Testis (tissue), 3 donors: ENCODE measurements around the gene MYRF. TPM values are rescaled to one million over a fixed set of nuclear protein-coding genes. Genes with fewer than 3 reads are reported as not detected.

Source experiments
- DNase-seq: peaks from one replicate; pipeline ENCODE4 v3.0.0-alpha.2; 2019
- H3K27ac ChIP-seq, 2 donors: fragments of 200-600 bp; sonication (generic); one replicate each; pipeline ENCODE4 v1.5.1; 2019
- H3K27me3 ChIP-seq: fragments of 200-600 bp; sonication (generic); one replicate; pipeline ENCODE4 v1.5.1; 2019
- H3K36me3 ChIP-seq: fragments of 200-600 bp; sonication (generic); one replicate; pipeline ENCODE4 v1.5.1; 2017; ENCODE audit warnings: low read depth; ENCODE audit errors: missing control alignments
- H3K4me1 ChIP-seq: fragments of 200-600 bp; sonication (generic); one replicate; pipeline ENCODE4 v1.5.1; 2019
- H3K4me3 ChIP-seq, 2 donors: fragments of 200-600 bp; sonication (generic); one replicate each; pipeline ENCODE4 v1.5.1; 2017 to 2019
- H3K9me3 ChIP-seq: fragments of 200-600 bp; sonication (generic); one replicate; pipeline ENCODE4 v1.5.1; 2017
- POLR2A ChIP-seq: fragments of 450-650 bp; IDR thresholded peaks from one replicate; pipeline ENCODE4 v1.6.1; 2017; ENCODE audit warnings: antibody characterized with exemption, mild to moderate bottlenecking, moderate library complexity
- WGBS, 2 donors: methylation state at CpG; one replicate each; pipeline ENCODE4 v1.1.5; 2018; 5-methylcytosine and 5-hydroxymethylcytosine counted together
- intact Hi-C: fragments of 100-400 bp; cut with DNase I; formaldehyde crosslinking; loops from one replicate; pipeline ENCODE4 v1.15.1; 2023; ENCODE audit warnings: low total_unique reads
- polyA plus RNA-seq: library from polyadenylated mRNA; stranded (reverse); fragments of 350-450 nt; fragmentation: Illumina TruSeq; extraction: RNeasy Lipid Tissue Mini Kit (QIAGEN cat#74804); gene quantifications from one replicate; pipeline ENCODE4 v1.2.3, GENCODE V29; 2014; ENCODE audit warnings: low read depth, low replicate concordance; ENCODE audit not compliant: insufficient read depth
- total RNA-seq, 2 donors: library from RNA; depleted of rRNA; stranded (reverse); fragments of >200 nt; gene quantifications; one replicate each; pipeline ENCODE4 v1.2.3, GENCODE V29; 2016
- TF ChIP-seq, protein P1 (sequence below), 3 experiments: fragments of 450-650 bp in 2 of 3; fragments of 200-600 bp in 1 of 3; sonication (generic) in 1 of 3; IDR thresholded peaks; one replicate each; pipeline ENCODE4 v1.5.1; 2016 to 2019; ENCODE audit warnings: antibody characterized with exemption in 3 of 3, mild to moderate bottlenecking in 2 of 3, moderate library complexity in 1 of 3

MYRF gene
- total and polyA plus RNA-seq, 3 donors from 2014 or later: 9.2 to 15.2 (median 10.7) TPM

GRCh38 chr11:61803889-61804647, 51.6 kb downstream of the MYRF start:
- intact Hi-C loops: no loop called here
- no peaks in the 10 kb centered on the region for H3K27me3 ChIP-seq
- no peak for DNase-seq
- no peak for TF ChIP-seq POLR2A
- TF ChIP-seq, protein P1, sequence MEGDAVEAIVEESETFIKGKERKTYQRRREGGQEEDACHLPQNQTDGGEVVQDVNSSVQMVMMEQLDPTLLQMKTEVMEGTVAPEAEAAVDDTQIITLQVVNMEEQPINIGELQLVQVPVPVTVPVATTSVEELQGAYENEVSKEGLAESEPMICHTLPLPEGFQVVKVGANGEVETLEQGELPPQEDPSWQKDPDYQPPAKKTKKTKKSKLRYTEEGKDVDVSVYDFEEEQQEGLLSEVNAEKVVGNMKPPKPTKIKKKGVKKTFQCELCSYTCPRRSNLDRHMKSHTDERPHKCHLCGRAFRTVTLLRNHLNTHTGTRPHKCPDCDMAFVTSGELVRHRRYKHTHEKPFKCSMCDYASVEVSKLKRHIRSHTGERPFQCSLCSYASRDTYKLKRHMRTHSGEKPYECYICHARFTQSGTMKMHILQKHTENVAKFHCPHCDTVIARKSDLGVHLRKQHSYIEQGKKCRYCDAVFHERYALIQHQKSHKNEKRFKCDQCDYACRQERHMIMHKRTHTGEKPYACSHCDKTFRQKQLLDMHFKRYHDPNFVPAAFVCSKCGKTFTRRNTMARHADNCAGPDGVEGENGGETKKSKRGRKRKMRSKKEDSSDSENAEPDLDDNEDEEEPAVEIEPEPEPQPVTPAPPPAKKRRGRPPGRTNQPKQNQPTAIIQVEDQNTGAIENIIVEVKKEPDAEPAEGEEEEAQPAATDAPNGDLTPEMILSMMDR (IDR thresholded peaks at IDR 0.05): no peak
- H3K9me3 ChIP-seq: no peaks in the 10 kb centered on the region
- WGBS, 2 donors: 57 to 70% methylated on average over 3 of the region's 3 CpGs
- H3K4me3 ChIP-seq: no peak overlapping the region
- no peaks in the 10 kb centered on the region for H3K4me1 ChIP-seq
- no peak overlapping the region for H3K27ac ChIP-seq
- no peaks in the 10 kb centered on the region for H3K36me3 ChIP-seq

DNA sequence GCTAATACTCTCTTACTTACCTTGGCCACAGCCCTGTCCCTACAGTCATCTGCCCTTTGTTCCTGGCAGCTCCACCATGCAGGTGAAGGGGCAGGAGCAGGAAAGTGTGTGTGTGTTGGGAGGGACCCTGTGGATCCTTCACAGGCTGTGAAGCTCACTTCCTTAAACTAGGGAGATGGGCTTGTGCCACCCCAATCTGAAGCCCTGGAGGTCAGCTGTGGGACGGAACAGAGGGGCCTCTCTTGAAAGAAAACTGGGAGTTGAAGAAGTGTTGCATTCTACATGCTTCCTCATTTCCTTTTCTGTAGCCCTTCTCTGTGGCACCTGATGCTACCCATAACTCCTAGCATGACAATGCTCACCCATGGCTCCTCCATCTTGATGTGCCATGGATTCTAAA, 52.7 kb downstream of the MYRF start:
- Histone ChIP-seq H3K9me3 (no peaks in the 10 kb centered on the region), H3K27ac (no peak overlapping the region), H3K36me3 (no peaks in the 10 kb centered on the region), H3K27me3 (no peaks in the 10 kb centered on the region), H3K4me3 (no peak overlapping the region), H3K4me1 (no peaks in the 10 kb centered on the region)
- no peak for DNase-seq
- TF ChIP-seq POLR2A: no peak
- TF ChIP-seq, protein P1 (IDR thresholded peaks at IDR 0.05): no peak
- intact Hi-C loops: no loop called here
- WGBS, 2 donors: 71 to 93% methylated on average over 1 of the region's 1 CpG

DNA sequence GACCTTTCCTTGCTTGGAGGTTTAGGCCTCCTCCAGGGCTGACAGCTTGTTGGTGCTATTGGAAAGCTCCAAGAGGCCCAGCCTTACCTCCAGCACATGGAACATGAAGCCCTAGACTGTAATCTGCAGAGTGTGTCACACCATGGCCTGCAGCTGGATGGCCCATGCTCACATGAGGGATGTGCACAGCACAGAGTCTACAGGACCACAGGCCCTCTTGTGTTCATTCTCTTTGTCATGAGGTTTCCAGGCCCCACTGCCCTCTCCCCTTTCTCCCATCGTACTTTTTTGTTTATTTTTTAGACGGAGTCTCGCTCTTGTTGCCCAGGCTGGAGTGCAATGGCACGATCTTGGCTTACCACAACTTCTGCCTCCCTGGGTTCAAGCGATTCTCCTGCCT, 54.3 kb downstream of the MYRF start:
- intact Hi-C loops: no loop called here
- no peak overlapping the region for H3K4me3 ChIP-seq
- H3K27me3 ChIP-seq: no peaks in the 10 kb centered on the region
- WGBS, 2 donors: 92 to 93% methylated on average over 5 of the region's 5 CpGs
- no peaks in the 10 kb centered on the region for H3K4me1 ChIP-seq
- no peak for DNase-seq
- H3K36me3 ChIP-seq: no peaks in the 10 kb centered on the region
- H3K9me3 ChIP-seq: no peaks in the 10 kb centered on the region
- no peak for TF ChIP-seq POLR2A
- TF ChIP-seq, protein P1 (IDR thresholded peaks at IDR 0.05): no peak
- H3K27ac ChIP-seq: no peak overlapping the region

DNA sequence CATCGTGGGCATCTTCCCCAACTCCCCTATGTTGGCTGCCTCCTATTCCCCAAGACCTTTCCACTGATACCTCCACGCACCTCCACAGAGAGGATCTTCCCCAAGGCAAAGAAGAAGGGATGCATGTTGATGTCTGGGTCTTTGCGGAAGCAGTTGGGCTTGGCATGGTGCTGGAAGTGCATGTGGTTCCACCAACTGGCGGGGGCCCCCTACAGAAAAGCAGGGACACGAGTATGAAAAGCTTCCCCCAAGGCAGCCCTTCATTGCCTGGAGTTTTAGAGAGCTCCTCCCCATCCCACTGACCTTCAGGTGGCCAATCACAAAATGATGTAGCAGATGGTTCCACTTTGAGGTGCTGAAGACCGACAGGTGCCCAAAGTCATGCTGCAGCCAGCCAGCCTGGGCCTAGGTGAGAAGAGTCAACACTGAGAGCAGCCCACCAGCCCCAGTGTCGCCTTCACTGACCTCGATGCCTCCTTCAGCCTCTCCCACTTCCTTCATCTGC, 58.3 kb downstream of the MYRF start:
- TF ChIP-seq, protein P1 (IDR thresholded peaks at IDR 0.05): no peak
- TF ChIP-seq POLR2A: no peak
- H3K4me3 ChIP-seq: no peak overlapping the region
- no peak for DNase-seq
- no peaks in the 10 kb centered on the region for H3K27me3 ChIP-seq
- no peak overlapping the region for H3K27ac ChIP-seq
- WGBS, 2 donors: 89 to 95% methylated on average over 8 of the region's 8 CpGs
- intact Hi-C loops: no loop called here
- no peaks in the 10 kb centered on the region for H3K9me3 ChIP-seq
- H3K36me3 ChIP-seq: no peaks in the 10 kb centered on the region
- no peaks in the 10 kb centered on the region for H3K4me1 ChIP-seq

DNA sequence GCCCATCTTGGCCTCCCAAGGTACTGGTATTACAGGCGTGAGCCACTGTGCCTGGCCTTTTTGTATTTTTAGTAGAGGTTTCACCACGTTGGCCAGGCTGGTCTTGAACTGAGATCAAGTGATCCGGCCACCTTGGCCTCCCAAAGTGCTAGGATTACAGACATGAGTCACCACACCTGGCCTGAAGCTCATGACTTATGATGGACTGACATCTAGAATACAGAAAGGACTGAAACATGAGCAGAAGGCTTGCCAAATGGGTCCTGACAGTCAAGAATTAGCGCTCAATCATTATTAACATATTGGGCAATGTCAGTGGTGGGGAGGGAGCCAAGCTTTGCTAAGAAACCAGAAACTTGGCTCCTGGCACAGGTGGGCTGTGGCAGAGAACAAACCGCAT, 59.4 kb downstream of the MYRF start:
- no peak overlapping the region for H3K4me3 ChIP-seq
- no peaks in the 10 kb centered on the region for H3K36me3 ChIP-seq
- TF ChIP-seq POLR2A: no peak
- WGBS, 2 donors: 90 to 96% methylated on average over 5 of the region's 5 CpGs
- H3K27me3 ChIP-seq: no peaks in the 10 kb centered on the region
- no peaks in the 10 kb centered on the region for H3K9me3 ChIP-seq
- H3K4me1 ChIP-seq: no peaks in the 10 kb centered on the region
- intact Hi-C loops: no loop called here
- H3K27ac ChIP-seq: no peak overlapping the region
- no peak for DNase-seq
